Lower leg skin (tissue), 3 donors: ENCODE data around the gene CPVL.

ENCODE experiments used
- POLR2A ChIP-seq, 2 donors: fragments of 450-650 bp; IDR thresholded peaks; one replicate each; pipeline ENCODE4 v1.6.1; 2016 to 2017; ENCODE audit warnings: antibody characterized with exemption in 2 of 2, mild to moderate bottlenecking in 1 of 2, moderate library complexity in 1 of 2
- TF ChIP-seq, protein P1 (sequence below), 3 donors: fragments of 450-650 bp; IDR thresholded peaks; one replicate each; pipeline ENCODE4 v1.5.1; 2016; ENCODE audit warnings: antibody characterized with exemption in 3 of 3, mild to moderate bottlenecking in 3 of 3, moderate library complexity in 2 of 3

DNA sequence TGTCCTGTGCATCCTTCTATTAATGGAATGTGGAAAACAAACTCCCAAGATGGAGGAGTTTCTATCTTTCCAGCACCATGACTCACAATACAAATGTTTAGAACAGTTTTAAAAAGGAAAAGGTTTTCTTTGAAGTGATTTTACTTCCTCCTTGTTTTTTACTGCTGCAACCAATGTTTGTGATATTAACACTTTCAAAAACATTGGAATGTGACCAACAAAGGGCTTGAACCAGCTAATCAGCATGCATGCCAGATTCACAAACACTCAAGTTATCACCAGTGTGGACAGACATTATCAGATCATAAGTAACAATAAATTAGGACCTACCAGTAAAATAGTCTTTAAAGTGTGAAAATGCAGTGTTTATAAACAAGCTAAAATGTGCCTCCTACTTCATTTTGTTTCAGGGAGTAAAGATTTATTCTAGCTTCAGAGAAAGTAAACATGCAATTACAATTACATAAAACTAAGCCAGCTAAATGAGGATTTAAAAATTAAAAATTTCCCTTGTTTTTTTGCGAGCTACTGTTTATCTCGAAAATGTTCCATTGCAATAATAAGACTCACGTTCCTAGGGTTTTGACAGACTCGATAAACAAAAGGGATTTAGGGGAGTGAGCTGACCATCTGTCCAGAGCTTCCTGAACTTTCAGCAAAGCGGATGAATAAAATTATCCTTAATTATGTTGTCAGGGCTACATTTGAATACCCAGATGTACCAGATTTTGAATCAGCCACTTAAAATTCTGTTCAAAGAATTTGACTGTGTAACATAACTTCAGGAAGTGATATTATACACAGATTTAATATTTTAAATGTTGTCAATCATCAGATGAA, 29.8 kb downstream of the CPVL start:
- TF ChIP-seq, protein P1, sequence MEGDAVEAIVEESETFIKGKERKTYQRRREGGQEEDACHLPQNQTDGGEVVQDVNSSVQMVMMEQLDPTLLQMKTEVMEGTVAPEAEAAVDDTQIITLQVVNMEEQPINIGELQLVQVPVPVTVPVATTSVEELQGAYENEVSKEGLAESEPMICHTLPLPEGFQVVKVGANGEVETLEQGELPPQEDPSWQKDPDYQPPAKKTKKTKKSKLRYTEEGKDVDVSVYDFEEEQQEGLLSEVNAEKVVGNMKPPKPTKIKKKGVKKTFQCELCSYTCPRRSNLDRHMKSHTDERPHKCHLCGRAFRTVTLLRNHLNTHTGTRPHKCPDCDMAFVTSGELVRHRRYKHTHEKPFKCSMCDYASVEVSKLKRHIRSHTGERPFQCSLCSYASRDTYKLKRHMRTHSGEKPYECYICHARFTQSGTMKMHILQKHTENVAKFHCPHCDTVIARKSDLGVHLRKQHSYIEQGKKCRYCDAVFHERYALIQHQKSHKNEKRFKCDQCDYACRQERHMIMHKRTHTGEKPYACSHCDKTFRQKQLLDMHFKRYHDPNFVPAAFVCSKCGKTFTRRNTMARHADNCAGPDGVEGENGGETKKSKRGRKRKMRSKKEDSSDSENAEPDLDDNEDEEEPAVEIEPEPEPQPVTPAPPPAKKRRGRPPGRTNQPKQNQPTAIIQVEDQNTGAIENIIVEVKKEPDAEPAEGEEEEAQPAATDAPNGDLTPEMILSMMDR (IDR thresholded peaks at IDR 0.05): no peak
- TF ChIP-seq POLR2A (IDR thresholded peaks at IDR 0.05): no peak
